WTC11 (cell line): Measurements from ENCODE around the gene TEN1. TPM values are rescaled to one million over a fixed set of nuclear protein-coding genes. Genes with fewer than 3 reads are reported as not detected.
A peak's percentile ranks its signal among the peaks of the same experiment; 100 is the strongest.

Experiments used
- AR ChIP-seq: fragments of 250-450 bp; sonication (Bioruptor Pico); IDR thresholded peaks from 2 replicates; pipeline ENCODE4 v1.9.0; 2021; ENCODE audit warnings: mild to moderate bottlenecking
- ARID4B ChIP-seq: sonication (generic); formaldehyde crosslinking; IDR thresholded peaks from 2 replicates; pipeline ENCODE4 v1.8.0; 2023; ENCODE audit warnings: missing genetic modification reagents, mild to moderate bottlenecking, borderline replicate concordance
- ATF1 ChIP-seq: sonication (generic); formaldehyde crosslinking; IDR thresholded peaks from 2 replicates; pipeline ENCODE4 v1.8.1; 2023; ENCODE audit warnings: mild to moderate bottlenecking, moderate library complexity, missing genetic modification reagents
- ATF2 ChIP-seq: sonication (generic); formaldehyde crosslinking; IDR thresholded peaks from 2 replicates; pipeline ENCODE4 v1.8.1; 2022; ENCODE audit warnings: low read depth, missing genetic modification reagents, borderline replicate concordance
- ATF6 ChIP-seq: sonication (generic); formaldehyde crosslinking; IDR thresholded peaks from 2 replicates; pipeline ENCODE4 v1.8.1; 2023; ENCODE audit warnings: mild to moderate bottlenecking, missing genetic modification reagents
- CREM ChIP-seq: sonication (generic); formaldehyde crosslinking; IDR thresholded peaks from 2 replicates; pipeline ENCODE4 v1.8.1; 2022; ENCODE audit warnings: mild to moderate bottlenecking, missing genetic modification reagents, moderate library complexity
- CTCF ChIP-seq: fragments of 200-600 bp; IDR thresholded peaks from 2 replicates; pipeline ENCODE4 v1.8.0; 2022; ENCODE audit warnings: antibody characterized with exemption
- E2F5 ChIP-seq: sonication (generic); formaldehyde crosslinking; IDR thresholded peaks from 2 replicates; pipeline ENCODE4 v1.8.1; 2022; ENCODE audit warnings: mild to moderate bottlenecking, moderate library complexity, missing genetic modification reagents
- MLX ChIP-seq: sonication (generic); formaldehyde crosslinking; IDR thresholded peaks from 2 replicates; pipeline ENCODE4 v1.8.1; 2023; ENCODE audit warnings: mild to moderate bottlenecking, missing genetic modification reagents, moderate library complexity
- NFE2L1 ChIP-seq: sonication (generic); formaldehyde crosslinking; IDR thresholded peaks from 2 replicates; pipeline ENCODE4 v1.8.1; 2023; ENCODE audit warnings: missing genetic modification reagents
- NR3C1 ChIP-seq: sonication (generic); formaldehyde crosslinking; conservative IDR thresholded peaks from 2 replicates; pipeline ENCODE4 v1.8.1; 2023; ENCODE audit warnings: low read depth, mild to moderate bottlenecking, missing genetic modification reagents
- PREB ChIP-seq: sonication (generic); formaldehyde crosslinking; IDR thresholded peaks from 2 replicates; pipeline ENCODE4 v1.8.1; 2022; ENCODE audit warnings: mild to moderate bottlenecking, missing genetic modification reagents, moderate library complexity, borderline replicate concordance
- TEAD1 ChIP-seq: sonication (generic); formaldehyde crosslinking; IDR thresholded peaks from 2 replicates; pipeline ENCODE4 v1.8.0; 2022; ENCODE audit warnings: mild to moderate bottlenecking, missing genetic modification reagents
- TEAD4 ChIP-seq: sonication (generic); formaldehyde crosslinking; IDR thresholded peaks from 2 replicates; pipeline ENCODE4 v1.8.0; 2022; ENCODE audit warnings: mild to moderate bottlenecking, missing genetic modification reagents
- ZBTB21 ChIP-seq: sonication (generic); formaldehyde crosslinking; IDR thresholded peaks from 2 replicates; pipeline ENCODE4 v1.8.1; 2023; ENCODE audit warnings: mild to moderate bottlenecking, missing genetic modification reagents, borderline replicate concordance
- ZMAT4 ChIP-seq: fragments of 250-450 bp; sonication (Bioruptor Pico); IDR thresholded peaks from 2 replicates; pipeline ENCODE4 v1.9.0; 2021; ENCODE audit warnings: mild to moderate bottlenecking
- ZNF232 ChIP-seq: sonication (generic); formaldehyde crosslinking; IDR thresholded peaks from 2 replicates; pipeline ENCODE4 v1.8.0; 2022; ENCODE audit warnings: mild to moderate bottlenecking, missing genetic modification reagents
- total RNA-seq: library from RNA; stranded (reverse); gene quantifications from 3 replicates; pipeline ENCODE4 v1.2.3, GENCODE V29; 2021

The TEN1 gene
- total RNA-seq, 1 experiment from 2014 or later: 15.6 TPM

GRCh38 chr17:75978938-75979704, at the start of gene TEN1, which contains the start of gene ACOX1 (continued):
- TF ChIP-seq NR3C1 (no peak), CTCF (no peak), TEAD4 (CRISPR knock-in tag) (no peak), ATF1 (CRISPR knock-in tag) (0 out of 2 replicates have a peak, but pooled peaks have one; percentile 49), NFE2L1 (no peak), E2F5 (CRISPR knock-in tag) (no peak), ZBTB21 (no peak), AR (CRISPR knock-in tag) (no peak), ZNF232 (CRISPR knock-in tag) (no peak; the same call in 1 of the 2 replicates), ZMAT4 (no peak), MLX (CRISPR knock-in tag) (no peak), ATF2 (CRISPR knock-in tag) (no peak), PREB (CRISPR knock-in tag) (0 out of 2 replicates have a peak, but pooled peaks have one; percentile 17), TEAD1 (CRISPR knock-in tag) (no peak), CREM (CRISPR knock-in tag) (0 out of 2 replicates have a peak, but pooled peaks have one; percentile 10), ATF6 (CRISPR knock-in tag) (no peak), ARID4B (no peak; the same call in 1 of the 2 replicates)
